NCI-H748 treated with DMSO at 0.1 percent for 48 hours (cell line): ENCODE data around the gene COL18A1.
A peak's percentile ranks its signal among the peaks of the same experiment; 100 is the strongest.
"Not testable (repeated sequence)": the region's sequence is repeated elsewhere in the genome, so short reads cannot be mapped to it uniquely, and the experiment has no call there.

Source experiments
- DNase-seq: peaks from one replicate; lab custom pipeline; 2025; lab: John Stamatoyannopoulos, UW

Gene COL18A1

GRCh38 chr21:45404730-45405270 lies at the start of gene COL18A1:
COL18A1 (plus strand) TSS chr21:45405165; CDS start chr21:45405231, 66 bp downstream.
- DNase-seq = no peak

GRCh38 chr21:45355573-45355972 lies 49.4 kb upstream of the COL18A1 start:
- DNase-seq = no peak

DNA sequence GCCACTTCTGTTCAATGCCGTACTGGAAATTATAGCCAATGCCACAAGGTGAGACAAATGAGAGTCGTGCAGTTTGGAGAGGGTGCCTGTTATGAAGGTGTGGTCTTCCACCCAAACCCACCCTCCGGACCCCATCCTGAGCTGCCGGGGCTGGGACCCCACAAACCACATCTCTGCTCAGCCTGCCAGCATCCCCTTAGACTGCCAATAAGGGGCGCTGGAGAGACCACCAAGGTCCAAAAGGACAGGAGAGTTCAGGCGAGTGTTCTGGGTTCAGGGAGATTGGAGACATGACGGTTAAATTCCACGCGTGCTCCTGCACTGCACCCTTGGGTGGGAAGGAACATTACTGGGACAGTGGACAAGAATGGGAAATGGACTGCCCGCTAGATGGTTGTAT lies 48.7 kb upstream of the COL18A1 start:
- DNase-seq = no peak

- DNase-seq = peak; percentile 8
Observed at GRCh38 chr21:45356653-45357435, 48.1 kb upstream of the COL18A1 start.

- DNase-seq = no peak
Observed at GRCh38 chr21:45357436-45358260, 47.3 kb upstream of the COL18A1 start.

DNA sequence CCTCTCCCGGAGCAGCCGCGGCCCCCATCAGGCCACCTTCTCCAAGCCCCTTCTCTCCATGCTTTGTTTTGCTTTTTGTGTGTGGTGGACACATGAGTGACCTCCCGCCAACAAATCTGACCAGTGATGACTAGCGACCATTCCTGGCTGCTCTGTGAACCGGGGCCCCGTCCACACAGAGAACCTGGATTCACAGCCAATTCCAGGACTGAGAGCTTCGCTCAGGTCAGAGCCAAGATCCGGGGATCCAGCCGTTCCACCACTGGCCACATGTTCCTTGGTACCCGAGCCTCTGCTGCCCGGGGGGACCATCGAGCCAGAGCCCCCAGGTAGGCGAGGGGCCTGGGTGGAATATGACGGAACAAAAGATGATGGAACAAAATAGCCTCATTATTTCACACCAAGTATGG lies 46.7 kb upstream of the COL18A1 start:
- DNase-seq = no peak

GRCh38 chr21:45358711-45359310 lies 46.2 kb upstream of the COL18A1 start:
- no peak for DNase-seq

DNA sequence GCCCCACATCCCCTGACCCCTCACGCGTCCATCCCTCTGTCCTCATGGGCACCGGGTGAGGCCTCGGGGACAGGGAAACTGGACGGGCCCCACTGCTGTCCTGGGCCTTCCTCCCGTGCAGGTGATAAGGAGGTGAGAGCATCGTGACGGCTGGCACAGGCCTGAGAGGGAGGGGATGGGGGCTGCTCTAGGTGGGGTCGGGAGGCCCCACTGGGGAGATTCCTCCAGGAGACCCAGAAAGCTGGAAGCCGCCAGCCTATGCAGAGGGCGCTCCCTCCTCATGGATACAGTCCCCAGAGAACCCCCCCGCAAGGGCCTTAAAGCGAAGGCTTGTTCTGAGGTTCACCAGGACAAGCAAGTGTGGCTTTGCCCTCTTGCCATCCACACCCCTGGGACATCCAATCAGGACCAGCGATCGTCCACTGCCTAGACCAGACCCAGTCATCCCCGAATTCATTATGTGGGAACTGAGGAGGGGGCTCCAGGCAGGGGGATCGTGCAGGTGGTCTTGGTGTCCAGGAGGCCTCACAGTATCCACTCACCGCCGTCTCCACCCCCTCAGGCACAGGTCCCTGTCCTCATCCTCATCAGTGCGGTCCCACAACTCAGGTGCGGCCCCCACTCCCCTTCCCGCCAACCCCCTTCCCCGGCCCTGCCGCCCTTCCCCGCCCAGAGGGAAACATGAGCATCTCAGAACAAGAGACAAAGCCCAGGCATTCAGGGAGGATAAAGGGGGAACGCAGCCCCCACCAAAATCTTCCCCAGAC lies 45.3 kb upstream of the COL18A1 start:
- DNase-seq = no peak

DNA sequence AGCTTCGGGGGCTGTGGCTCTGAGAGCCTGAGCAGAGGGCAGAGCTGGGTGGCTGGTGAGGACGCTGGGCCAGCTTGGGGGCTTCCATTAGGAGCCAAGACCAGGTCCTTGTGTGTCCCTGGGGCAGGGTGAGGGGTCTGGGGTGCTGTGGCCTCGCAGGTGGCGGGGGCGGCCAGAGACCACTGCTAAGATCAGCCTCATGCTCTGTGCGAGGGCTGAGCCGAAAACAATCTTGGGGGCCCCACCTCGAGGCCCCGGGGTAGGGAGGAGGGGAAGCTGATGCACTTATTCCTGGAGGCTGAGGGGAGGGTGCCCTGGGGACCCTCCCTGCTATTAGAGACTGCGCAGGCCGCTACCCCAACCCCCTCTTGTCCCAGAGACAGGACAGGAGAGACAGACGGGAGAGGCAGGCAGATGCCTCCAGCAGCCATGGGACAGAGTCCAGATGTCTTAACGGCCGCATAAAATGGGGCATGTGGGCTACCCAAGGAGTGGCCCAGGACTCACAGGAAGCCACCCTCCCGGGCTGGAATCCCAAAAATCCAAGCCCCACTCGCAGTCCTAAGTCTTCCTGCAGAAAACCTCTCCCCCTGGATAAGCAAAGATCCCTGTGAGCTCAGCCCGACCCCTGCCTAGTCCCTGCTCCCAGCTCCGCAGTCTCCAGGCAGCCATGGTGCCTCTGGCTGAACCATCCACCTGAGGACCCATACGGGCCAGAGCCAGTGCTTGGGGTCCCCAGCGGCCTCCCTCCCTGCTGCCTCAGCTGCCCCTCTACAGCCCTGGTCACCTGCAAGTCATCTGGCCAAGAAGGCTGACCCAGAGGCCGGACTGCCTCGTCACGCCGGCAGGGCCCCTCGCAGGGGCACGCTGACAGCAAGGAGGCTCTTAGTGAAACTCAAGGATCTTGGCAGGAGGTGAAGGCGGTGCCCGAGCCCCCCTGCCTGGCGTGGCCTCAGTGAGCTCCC lies 43.6 kb upstream of the COL18A1 start:
- DNase-seq = no peak

DNA sequence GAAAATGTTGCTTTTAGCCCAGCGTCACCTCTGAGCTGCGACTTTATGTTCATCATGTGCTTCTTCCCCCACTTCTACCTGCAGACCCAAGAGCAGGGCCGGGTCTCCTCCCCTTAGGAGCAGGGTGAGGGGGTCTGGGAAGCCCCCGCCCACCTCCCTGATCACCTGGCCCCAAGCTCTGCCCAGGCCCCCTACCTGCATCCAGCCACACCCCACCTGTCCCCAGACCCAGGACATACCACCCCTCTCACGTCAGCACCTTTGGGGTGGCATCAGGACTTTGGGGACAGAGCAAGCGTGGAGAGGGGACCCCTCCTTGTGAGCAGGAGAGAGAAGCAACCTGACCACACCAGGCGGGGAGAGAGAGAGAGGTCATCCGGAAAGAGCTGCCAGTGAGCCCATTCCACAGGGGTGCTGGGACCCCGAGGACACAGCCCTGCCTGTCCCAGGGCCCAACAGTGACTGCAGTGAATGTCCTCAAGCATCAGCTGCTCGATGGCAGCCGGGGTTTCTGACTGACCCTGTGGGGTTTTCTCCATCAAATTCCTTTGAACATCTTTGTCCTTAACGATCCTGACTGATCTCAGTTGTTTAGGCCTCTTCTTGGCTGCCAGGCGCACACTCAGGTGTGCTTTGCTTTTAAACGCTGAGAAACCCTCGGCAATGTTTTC lies 42.8 kb upstream of the COL18A1 start:
- no peak for DNase-seq

GRCh38 chr21:45362748-45363145 lies 42.2 kb upstream of the COL18A1 start:
- DNase-seq = no peak

DNA sequence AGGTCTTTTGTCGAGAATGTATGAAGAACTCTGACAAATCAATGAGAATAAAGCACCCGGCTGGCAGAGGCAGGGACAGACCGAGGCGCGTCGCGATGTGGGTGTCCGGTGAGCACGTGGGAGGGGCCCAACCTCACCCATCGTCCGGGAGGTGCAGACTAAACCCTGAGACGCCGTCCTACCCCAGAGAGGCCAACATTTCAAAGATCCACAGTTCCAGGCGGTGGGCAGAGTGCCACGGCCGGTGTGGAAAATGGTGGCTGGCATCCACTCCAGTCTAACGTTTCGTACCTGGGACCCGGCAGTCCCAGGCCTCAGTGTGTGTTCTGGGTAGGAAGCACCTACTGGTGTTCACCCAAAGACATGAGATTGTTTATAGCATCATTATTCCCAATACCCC lies 41.7 kb upstream of the COL18A1 start:
- DNase-seq = not testable (repeated sequence)

- DNase-seq = no peak
Observed at GRCh38 chr21:45363921-45364467, 41.0 kb upstream of the COL18A1 start.

DNA sequence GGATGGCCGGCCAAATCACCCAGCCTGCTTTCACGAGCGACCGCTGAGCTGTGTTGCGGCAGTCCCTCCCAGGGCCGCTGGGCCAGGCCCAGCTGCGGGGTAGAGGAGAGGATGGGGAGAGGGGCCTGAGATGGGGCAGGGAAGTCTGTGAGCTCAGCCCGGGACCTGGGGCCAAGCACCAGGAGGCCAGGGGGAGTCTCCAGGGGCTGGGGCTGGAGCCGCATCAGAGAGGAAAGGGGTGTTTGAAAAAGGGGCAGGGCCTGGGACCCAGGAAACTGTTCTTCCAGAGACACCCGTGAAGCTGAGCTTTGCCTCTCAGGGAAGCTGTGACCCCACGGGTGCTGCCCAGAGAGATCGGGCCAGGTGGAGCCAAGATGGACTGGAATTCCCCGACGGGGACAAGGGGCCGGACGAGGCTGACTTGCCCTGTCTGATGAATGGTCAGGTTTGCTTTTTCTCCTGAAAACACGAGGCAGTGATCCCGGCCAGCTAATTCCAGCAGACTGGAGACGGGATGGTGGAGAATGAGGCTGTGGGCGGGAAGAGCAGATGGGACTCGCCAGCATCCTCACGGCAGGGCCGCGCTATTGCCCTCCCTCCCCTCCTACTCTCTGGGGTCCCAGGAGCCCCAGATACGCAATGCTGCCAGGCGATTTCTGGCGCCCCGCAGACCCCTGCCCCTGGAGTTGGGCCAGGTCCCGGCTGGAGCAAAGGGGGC lies 40.3 kb upstream of the COL18A1 start:
- no peak for DNase-seq

DNA sequence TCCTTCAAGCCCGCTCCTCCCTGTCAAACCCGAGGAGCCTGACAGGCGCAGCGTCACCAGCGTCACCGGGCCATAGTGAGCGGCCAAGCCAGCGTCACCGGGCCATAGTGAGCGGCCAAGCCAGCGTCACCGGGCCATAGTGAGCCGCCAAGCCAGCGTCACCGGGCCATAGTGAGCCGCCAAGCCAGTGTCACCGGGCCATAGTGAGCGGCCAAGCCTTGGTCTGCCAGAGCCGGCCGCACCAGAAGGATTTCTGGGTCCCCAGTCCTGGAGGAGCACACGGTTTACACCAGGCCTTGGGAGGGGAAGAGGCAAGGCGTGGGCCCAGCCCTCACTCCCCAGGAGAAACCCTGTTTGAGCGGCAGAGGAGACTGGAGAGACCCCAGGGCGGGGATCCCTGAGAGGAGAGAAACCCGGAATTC lies 39.8 kb upstream of the COL18A1 start:
- no peak for DNase-seq

GRCh38 chr21:45365608-45366241 lies 39.2 kb upstream of the COL18A1 start:
- no peak for DNase-seq

DNA sequence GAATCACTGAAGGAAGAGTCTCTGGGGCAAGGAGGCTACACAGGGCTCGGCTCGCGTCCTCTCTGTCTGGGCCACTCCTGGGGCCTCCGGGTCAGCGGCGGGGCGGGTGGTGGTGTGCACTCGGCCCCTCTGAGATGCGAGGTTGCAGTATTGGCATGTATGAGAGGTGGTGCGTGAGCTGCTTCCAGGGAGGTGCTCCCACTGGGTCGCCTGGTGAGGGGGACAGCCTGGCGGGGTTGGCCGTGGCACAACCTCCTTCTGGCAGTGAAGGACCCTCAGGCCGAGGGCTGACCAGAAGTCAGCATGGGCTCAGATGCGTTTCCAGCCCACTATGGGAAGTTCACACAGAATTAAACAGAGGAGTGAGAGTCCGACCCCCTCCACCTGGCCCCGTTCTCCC lies 38.5 kb upstream of the COL18A1 start:
- no peak for DNase-seq

DNA sequence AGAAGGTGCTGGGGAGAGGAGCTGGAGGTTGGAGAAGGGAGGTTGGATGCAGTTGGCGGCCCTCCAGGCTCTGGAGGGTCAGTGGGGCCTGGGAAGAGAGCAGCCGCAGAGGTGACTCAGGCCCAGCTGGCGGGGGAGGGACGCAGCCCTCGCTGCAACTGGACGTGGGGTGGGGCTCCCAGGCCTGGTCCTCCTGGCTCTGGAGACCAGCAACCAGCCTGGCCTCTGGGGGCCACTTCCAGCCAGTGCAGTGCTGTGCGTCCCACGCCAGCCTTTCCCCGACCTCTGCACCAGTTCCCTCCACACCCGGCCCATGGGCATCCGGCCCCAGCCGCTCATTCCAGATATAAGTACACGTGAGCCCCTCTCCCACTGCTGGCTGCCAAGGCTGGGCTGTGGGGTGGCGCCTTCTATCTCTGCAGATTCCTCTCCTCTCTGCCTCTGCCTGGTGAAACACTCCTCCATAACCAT lies 38.0 kb upstream of the COL18A1 start:
- no peak for DNase-seq
